Daoy (cell line): ENCODE measurements around the gene KCNIP4. TPM values are rescaled to one million over a fixed set of nuclear protein-coding genes. Genes with fewer than 3 reads are reported as not detected.

Source experiments
- DNase-seq: peaks from one replicate; pipeline ENCODE4 v3.0.0-alpha.2; 2015; ENCODE audit warnings: low read depth
- total RNA-seq: library from RNA; depleted of rRNA; stranded (reverse); fragments of >200 nt; shearing (Covaris generic); gene quantifications from 2 replicates; pipeline ENCODE4 v1.2.3, GENCODE V29; 2014

Gene KCNIP4
- total RNA-seq, 1 experiment from 2014 or later, result not detected

- DNase-seq, result no peak
Measured at GRCh38 chr4:21763855-21764254, 184.7 kb downstream of the KCNIP4 start.

GRCh38 chr4:21757248-21757647 is 191.3 kb downstream of the KCNIP4 start:
- no peak for DNase-seq

DNA sequence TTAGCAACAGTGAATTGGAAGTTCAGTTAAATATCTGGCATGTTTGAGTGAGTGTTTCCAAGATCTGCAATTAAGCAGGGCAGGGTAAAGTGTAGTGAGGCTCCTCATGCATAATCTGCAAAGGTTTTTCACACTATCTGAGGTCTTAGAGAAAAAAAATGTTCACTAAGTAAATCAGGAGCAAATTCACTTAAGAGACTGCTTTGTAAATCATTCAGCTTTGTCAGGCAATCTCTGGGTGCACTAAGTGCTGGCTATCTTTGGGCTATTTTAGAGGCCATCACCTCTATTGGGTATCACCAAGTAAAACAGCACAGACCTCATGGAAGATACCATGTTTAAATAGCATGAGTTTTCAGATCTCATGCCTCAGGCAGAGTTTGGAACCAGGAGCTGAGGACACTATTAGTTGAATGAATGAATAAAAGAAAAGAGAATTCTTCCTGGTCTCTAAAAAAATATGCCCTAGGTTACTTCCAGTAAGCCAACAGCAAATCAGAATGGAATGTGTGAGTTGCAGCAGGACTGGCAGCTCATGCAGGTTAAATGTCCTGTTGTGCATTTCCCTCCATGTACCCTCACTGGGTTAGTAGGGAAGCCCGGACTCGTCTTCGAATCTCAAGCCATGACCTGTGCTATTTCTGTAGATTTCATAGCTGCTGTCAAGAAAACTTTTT is 195.3 kb downstream of the KCNIP4 start:
- no peak for DNase-seq

GRCh38 chr4:21752616-21753015 is 196.0 kb downstream of the KCNIP4 start:
- no peak for DNase-seq

DNA sequence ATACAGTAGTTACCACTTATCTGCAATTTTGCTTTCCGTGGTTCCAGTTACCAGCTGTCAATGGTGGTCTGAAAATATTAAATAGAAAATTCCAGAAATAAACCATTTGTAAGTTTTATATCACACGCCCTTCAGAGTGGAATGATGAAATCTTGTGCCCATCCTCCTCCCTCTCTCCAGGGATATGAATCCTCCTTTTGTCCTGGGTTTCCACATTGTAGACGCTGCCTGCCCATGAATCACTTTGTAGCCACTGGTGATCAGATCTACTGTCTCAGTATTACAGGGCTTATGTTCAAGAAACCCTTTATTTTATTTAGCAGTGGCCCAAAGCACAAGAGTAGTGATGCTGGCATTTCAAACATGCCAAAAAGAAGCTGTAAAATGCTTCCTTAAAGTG is 198.6 kb downstream of the KCNIP4 start:
- DNase-seq, result no peak

DNA sequence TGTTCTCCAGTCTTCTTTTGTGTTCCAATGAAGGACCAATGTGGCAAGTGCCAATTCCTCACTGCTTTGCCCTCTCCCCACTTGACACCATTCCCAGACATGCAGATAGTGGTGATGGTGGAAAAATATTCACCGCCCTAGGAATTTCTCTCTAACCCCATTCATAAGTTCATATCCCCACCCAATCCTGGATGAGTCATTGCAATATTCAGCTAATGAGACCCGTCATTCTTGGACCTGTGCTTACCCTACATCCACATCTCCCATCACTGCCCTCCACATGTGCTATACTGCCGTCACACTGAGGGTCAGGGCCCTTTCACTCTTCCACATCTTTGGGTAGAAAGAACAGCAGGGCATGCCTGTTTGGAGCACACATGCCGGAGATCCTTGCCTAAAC is 199.2 kb downstream of the KCNIP4 start:
- no peak for DNase-seq

DNA sequence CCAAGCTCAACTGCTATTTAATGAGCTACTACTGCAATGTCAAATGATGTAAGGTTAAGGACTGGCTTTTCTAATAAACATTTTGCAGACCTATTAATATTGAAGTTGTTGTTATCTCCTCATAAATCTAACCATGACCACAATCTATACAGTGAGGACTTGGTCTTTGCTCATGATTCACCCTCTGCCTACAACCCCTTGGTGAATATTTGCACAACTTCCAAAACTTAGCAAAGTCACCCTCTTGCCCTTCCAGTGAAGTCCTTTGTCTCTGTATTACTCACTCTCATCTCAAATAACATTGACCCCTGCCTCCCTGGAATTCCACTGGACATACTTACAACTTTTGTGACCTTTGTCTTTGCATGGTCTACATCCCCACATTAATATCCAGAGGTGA is 204.5 kb downstream of the KCNIP4 start:
- no peak for DNase-seq

GRCh38 chr4:21742326-21742725 is 206.2 kb downstream of the KCNIP4 start:
- DNase-seq, result no peak

- no peak for DNase-seq
Measured at GRCh38 chr4:21738821-21739220, 209.8 kb downstream of the KCNIP4 start.

GRCh38 chr4:21735866-21736265 is 212.7 kb downstream of the KCNIP4 start:
- no peak for DNase-seq

DNA sequence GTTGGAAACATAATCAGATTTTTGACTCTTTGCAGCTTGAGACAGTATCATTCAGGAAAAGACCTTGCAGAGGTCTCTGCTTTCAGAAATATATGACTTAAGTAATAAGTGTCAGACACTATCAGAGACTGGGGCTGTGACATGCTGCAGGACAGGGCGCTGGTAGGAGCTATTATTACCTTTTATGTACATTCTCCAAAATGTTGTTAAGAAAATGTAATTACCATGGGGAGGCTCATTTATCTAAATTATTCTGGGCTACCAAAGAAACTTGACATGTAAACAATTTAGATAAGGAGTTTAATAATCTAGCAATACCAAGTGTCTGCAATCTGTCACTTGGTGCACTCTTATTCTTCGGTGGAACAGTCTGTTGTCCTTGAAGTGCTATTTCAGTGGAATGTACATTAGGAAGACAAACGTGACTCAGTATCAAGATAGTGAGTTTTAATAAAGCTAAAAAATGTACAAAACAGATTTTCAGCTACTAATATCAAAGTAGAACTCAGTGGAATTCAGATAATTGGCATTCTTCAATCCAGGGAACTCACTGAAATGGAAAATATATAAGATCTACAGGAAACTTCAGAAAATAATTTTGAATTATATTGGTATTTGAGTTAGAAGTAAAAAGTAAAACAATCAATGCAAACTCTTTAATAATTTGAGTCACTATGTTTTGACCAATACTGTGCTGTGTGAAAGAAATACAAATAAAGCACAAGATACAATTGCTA is 214.5 kb downstream of the KCNIP4 start:
- DNase-seq, result no peak

- no peak for DNase-seq
Measured at GRCh38 chr4:21728304-21728703, 220.3 kb downstream of the KCNIP4 start.

DNA sequence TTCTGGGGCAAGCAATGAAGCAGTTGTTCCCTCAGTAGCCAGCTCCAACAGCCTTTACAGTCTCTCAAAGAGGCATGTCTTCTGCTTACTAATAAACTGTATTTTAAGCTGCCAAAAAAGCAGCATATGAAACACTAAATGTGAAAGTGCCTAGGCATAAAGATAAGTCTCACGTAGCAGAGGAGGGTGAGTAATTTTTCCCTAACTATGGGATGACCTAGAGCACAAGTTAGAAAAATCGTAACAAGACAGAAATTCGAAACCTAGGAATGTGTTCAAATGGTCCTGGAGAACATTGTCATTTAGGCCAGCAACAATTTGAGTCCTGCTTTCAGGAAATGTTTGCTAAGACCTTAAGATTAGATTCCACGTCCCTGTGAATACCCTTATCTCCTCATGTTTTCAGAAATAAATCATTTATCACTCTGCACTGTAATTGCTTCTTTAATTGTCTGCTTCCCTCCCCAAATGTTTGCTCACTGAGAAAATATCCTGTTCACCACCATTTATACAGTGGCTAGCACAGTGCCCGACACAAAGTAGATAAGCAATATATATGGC is 222.2 kb downstream of the KCNIP4 start:
- DNase-seq, result no peak

GRCh38 chr4:21722157-21722839 is 226.3 kb downstream of the KCNIP4 start:
- no peak for DNase-seq

GRCh38 chr4:21716531-21716930 is 232.0 kb downstream of the KCNIP4 start:
- no peak for DNase-seq

- no peak for DNase-seq
Measured at GRCh38 chr4:21710179-21710835, 238.3 kb downstream of the KCNIP4 start.

DNA sequence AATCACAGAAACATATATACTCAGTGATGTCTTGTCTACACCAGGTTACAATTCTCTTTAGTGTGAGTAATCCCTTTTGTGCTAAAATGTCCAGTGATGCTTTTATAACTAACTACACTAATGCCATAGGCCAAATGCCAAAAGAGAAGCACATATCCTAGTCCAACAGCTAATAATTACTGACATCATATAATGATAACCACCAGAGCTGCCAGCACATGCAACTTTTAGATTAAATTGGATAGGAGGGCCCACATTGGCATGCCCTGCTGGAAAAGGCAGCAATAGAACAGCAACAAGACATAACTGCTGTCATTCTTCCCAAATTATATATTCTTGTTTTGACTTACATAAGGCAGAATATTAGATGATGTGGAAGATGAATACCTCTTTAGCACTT is 238.8 kb downstream of the KCNIP4 start:
- DNase-seq, result no peak

- DNase-seq, result no peak
Measured at GRCh38 chr4:21709031-21709430, 239.5 kb downstream of the KCNIP4 start.

DNA sequence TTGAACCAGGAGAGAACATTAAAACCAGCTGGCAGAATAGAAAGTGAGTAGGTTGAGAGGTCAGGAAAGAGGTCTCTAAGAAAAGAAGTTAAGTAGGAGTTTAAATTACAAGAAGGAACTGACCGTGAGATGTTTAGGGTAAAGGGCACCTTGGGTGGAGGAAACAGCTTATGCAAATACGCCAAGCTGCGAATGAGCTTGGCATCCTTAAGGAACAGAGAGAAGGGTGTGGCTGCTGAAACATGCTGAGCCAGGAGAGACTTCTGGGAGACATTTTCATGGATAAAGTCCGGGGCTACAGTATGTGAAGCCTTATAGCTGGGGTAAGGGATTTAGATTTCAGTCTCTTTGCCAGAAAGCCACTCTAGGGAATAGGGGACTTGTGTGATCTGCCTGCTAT is 249.1 kb downstream of the KCNIP4 start:
- no peak for DNase-seq

GRCh38 chr4:21697583-21697982 is 251.0 kb downstream of the KCNIP4 start:
- DNase-seq, result peak; percentile 23

DNA sequence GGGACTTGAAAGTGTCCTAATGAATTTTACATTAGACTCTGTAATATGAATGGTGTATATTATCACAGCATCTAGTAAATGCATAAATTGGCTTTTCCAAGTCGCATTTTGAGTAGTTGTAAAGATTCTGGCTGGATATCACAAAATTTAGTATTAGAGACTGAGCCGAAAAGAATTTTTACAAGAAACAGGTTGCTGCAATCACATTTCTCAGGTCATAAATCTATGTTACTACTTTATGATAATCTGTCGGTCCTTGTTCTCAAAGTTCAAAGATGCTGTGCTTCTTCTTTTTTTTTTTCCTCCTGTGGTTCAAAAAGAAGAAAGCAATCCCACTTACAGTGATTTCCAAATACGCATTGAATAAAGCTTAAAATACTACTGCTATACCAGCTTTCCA is 253.4 kb downstream of the KCNIP4 start:
- DNase-seq, result no peak

DNA sequence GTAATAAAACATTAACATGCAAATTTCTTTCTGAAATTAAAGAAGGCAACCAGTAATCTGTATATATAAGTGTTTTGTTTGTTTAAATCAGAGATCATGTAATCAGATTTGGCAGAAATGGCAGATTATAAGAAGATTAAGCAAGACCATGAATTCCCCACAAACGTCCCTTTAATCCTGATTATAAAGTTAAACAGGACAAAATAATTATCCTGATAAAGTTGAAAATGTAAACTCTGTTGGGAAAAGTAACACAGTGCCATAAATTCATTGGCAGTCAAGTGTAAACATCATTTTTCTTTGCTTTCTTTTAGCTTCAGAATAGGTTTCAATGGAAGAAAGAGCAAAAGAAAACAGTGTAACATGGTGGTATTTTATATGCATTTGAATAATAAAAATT is 256.3 kb downstream of the KCNIP4 start:
- DNase-seq, result no peak
